ACHN (cell line): Measurements from ENCODE around the gene TMEM141.
"Not testable (repeated sequence)": the region's sequence is repeated elsewhere in the genome, so short reads cannot be mapped to it uniquely, and the experiment has no call there.

Source experiments
- DNase-seq: peaks from one replicate; pipeline ENCODE4 v3.0.0-alpha.2; 2015
- in situ Hi-C: cut with HindIII; loops from 2 replicates; pipeline ENCODE4 v1.10.0; 2017; ENCODE audit warnings: low sequenced_read_pairs, low pct_ligation_motif_present, low pct_unique_long_range_greater_than_20kb

The TMEM141 gene

GRCh38 chr9:136837856-136838277 is 46.7 kb downstream of the TMEM141 start:
- DNase-seq, in situ Hi-C loops: not testable (repeated sequence)

GRCh38 chr9:136838314-136839228 is 47.4 kb downstream of the TMEM141 start:
- no peak for DNase-seq
- in situ Hi-C loops = no loop called here

GRCh38 chr9:136839229-136840139 is 48.3 kb downstream of the TMEM141 start:
- no peak for DNase-seq
- in situ Hi-C loops = no loop called here

GRCh38 chr9:136840140-136840876 is 49.2 kb downstream of the TMEM141 start:
- DNase-seq = no peak

GRCh38 chr9:136840877-136841645 is 49.9 kb downstream of the TMEM141 start:
- in situ Hi-C loops = no loop called here
- peak; percentile 43 for DNase-seq

More at GRCh38 chr9:136840140-136840876, 49.2 kb downstream of the TMEM141 start:
- in situ Hi-C loops = no loop called here

- in situ Hi-C loops, DNase-seq: not testable (repeated sequence)
These were observed 50.7 kb downstream of the TMEM141 start for GRCh38 chr9:136841646-136842379.

GRCh38 chr9:136842380-136842948 is 51.3 kb downstream of the TMEM141 start, which contains the start of gene AJM1:
Gene AJM1, plus strand, starts transcription at chr9:136842478. Its CDS starts 1,937 bp downstream, at chr9:136844415.
- DNase-seq = peak; percentile 70
- in situ Hi-C loops = not testable (repeated sequence)
